Measurements from ENCODE around the gene SLC9A6. TPM values are rescaled to one million over a fixed set of nuclear protein-coding genes. Genes with fewer than 3 reads are reported as not detected.
A peak's percentile ranks its signal among the peaks of the same experiment; 100 is the strongest.

Gene SLC9A6
- total RNA-seq, 4 donors from 2014 or later = 9.5 to 18.6 (median 10.8) TPM

DNA sequence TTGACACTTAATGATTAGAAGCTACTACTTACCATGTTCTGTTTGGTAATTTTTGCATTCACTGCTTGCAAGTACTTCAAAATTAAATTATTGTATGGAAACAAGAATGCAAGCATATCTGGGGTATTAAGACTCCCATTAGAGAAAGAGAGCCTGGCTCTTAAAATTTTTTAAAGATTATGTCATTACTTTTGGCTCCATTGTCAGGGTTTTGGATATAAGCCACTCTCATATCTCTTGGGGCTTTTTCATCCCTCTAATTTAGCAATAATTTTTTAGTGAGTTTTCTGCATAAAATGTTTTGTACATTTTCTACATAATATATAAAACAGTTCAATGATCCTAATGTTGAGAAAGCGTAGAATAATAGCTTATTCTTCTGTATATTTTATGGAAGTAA is 49.4 kb downstream of the SLC9A6 start:
- ATAC-seq (ENCODE audit: low FRiP score) = no peak
- TF ChIP-seq CTCF (IDR thresholded peaks at IDR 0.05) = no peak
- no peak for DNase-seq (ENCODE audit: low spot score)

DNA sequence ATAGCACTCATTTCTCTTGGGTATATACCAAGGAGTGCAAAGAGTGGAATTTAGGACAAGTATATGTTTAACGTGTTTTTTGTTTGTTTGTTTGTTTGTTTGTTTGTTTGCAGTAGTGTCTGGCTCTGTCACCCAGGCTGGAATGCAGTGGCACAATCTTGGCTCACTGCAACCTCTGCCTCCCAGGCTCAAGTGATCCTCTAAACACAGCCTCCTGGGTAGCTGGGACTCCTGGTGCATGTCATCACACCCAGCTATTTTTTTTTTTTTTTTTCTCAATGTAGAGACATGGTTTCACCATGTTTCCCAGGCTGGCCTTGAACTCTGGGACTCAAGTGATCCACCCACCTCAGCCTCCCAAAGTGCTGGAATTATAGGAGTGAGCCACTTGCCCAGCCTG is 50.4 kb downstream of the SLC9A6 start:
- TF ChIP-seq CTCF (IDR thresholded peaks at IDR 0.05) = no peak
- DNase-seq (ENCODE audit: low spot score) (no peak), ATAC-seq (ENCODE audit: low FRiP score) (no peak)

DNA sequence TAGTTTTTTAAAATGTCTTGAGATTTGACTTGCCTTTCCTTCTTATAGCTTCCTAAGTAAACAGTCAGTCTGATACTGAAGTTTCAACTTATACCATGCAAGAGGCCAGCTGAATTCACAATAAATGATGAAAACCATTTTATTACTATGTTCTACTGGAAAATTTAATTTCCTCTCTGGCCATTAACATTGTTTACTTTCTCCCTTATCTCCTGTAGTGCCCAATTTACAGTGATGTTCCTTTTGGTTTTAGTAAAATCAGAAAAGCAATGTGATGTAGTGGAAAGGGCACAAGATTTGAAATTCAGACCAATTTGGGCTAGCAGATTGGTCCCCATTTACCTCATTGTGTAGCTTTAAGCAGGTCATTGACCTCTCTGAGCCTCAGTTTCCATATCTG is 54.2 kb downstream of the SLC9A6 start:
- DNase-seq (ENCODE audit: low spot score) (no peak), ATAC-seq (ENCODE audit: low FRiP score) (no peak)
- no peak for TF ChIP-seq CTCF (IDR thresholded peaks at IDR 0.05)

GRCh38 chrX:136039968-136040367 is 54.7 kb downstream of the SLC9A6 start:
- TF ChIP-seq CTCF (IDR thresholded peaks at IDR 0.05) = no peak
- DNase-seq (ENCODE audit: low spot score) = no peak
- no peak for ATAC-seq (ENCODE audit: low FRiP score)

GRCh38 chrX:136041254-136041812 is 56.1 kb downstream of the SLC9A6 start:
- no peak for TF ChIP-seq CTCF (IDR thresholded peaks at IDR 0.05)
- ATAC-seq (ENCODE audit: low FRiP score) = no peak

DNA sequence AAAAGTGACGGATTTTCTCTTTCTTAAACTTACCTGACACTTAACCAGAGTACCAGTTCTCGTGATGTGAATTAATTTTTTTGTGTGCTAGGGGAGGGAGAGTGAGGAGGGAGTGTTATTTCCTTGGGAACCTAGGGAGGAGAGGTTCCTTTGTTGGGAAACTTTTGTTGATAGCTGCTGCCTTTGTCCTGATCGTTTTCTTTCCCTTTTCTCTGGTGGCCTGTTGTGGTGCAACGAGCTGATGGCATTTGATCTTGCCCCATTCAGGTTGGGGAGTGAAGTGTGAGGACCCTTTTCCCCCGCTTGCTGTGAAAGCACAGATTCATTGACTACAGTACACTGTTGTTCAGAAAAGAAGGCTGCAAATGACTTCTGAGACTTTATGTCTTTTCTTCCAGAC is 59.8 kb downstream of the SLC9A6 start:
- no peak for TF ChIP-seq CTCF (IDR thresholded peaks at IDR 0.05)
- DNase-seq (ENCODE audit: low spot score) (no peak), ATAC-seq (ENCODE audit: low FRiP score) (no peak)

More at GRCh38 chrX:136041254-136041812, 56.1 kb downstream of the SLC9A6 start:
- no peak for DNase-seq (ENCODE audit: low spot score)

DNA sequence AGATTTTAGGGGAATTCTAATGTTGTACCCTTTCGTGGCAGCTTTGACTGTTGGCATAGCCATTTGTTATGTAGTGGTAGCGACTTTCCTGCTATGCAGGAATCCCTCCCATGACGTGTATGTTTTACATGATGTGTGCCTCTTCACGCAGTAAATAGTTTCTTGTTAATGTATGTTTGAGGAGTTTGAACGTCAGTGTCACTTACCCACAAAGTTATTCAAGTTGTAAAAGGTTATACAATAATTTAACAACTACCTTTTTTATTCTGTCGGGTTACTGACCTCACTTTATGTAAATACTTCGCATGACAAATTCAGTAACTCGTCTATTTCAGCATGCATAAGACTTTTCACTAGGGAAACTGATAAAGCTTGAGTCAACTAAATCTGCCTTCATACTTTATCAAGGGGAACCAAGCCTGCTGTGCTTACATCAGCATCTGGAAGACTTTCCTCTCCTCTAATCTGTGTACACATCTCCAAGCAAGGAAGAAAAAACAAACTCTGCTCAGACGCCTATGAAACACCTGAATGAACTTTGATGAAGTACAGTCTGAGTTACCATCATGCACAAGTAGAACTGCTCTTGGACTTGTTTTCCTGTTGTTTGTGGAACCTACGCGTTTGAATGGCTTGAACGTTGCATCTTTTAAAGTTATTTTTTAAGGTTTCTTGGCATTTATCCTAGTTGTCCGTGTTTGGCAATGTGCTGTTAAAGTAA is 61.2 kb downstream of the SLC9A6 start:
- DNase-seq (ENCODE audit: low spot score) (no peak), ATAC-seq (ENCODE audit: low FRiP score) (peak; percentile 46)
- TF ChIP-seq CTCF (IDR thresholded peaks at IDR 0.05) = no peak
